Measurements from ENCODE around the gene CCDC17. TPM values are rescaled to one million over a fixed set of nuclear protein-coding genes. Genes with fewer than 3 reads are reported as not detected.

CCDC17 gene
- total RNA-seq, 4 donors from 2014 or later: 9.0 to 21.3 (median 10.0) TPM

- TF ChIP-seq POLR2AphosphoS5 (IDR thresholded peaks at IDR 0.05) (peak in 1 of 3 donors; percentile 46), EP300 (IDR thresholded peaks at IDR 0.05; ENCODE audit: low read depth) (no peak), CTCF (IDR thresholded peaks at IDR 0.05) (no peak), POLR2A (IDR thresholded peaks at IDR 0.05) (no peak)
- peaks cover 9 to 29% (median 17%) of the 10 kb centered on the region in 4 donors for H3K4me1 ChIP-seq
- H3K4me3 ChIP-seq: peak overlapping the region; percentile 79 to 100 (median 84)
- H3K9me3 ChIP-seq: no peaks in the 10 kb centered on the region
- H3K36me3 ChIP-seq: no peaks in the 10 kb centered on the region
- DNase-seq: peak; percentile 92
- H3K27me3 ChIP-seq: no peaks in the 10 kb centered on the region
- peak overlapping the region; percentile 93 to 100 (median 96) for H3K27ac ChIP-seq
- intact Hi-C loops (cut with DNase I; ENCODE audit: low total_unique reads) (no loop called here), in situ Hi-C loops (cut with MboI; ENCODE audit: low pct_ligation_motif_present in 1 of 4, low pct_unique_long_range_greater_than_20kb in 1 of 4, low sequenced_read_pairs in 3 of 4) (no loop called here)
- whole genome bisulfite sequencing, 2 donors (ENCODE audit: low coverage in 1 of 2): 1% methylated on average over 56 of the region's 59 CpGs; no CpG with 5 or more reads in 1 of the 2 donors
Measured at GRCh38 chr1:45584351-45585109, 39.3 kb downstream of the CCDC17 start.

GRCh38 chr1:45583666-45584350, 40.0 kb downstream of the CCDC17 start, which contains the start of gene NASP:
NASP (plus strand) TSS chr1:45584041; CDS start chr1:45584147, 106 bp downstream.
- in situ Hi-C loops (cut with MboI; ENCODE audit: low pct_ligation_motif_present in 1 of 4, low pct_unique_long_range_greater_than_20kb in 1 of 4, low sequenced_read_pairs in 3 of 4) (no loop called here), intact Hi-C loops (cut with DNase I; ENCODE audit: low total_unique reads) (no loop called here)
- no peaks in the 10 kb centered on the region for H3K9me3 ChIP-seq
- H3K27ac ChIP-seq: peak within 1 kb of the TSS; percentile 93 to 100 (median 96)
- no peaks in the 10 kb centered on the region for H3K27me3 ChIP-seq
- peak; percentile 92 for DNase-seq
- WGBS, 2 donors (ENCODE audit: low coverage in 1 of 2): 0% methylated on average over 5 to 40 of the region's 41 CpGs
- H3K36me3 ChIP-seq: no peaks in the 10 kb centered on the region
- peaks cover 9 to 29% (median 17%) of the 10 kb centered on the region in 4 donors for H3K4me1 ChIP-seq
- H3K4me3 ChIP-seq: peak within 1 kb of the TSS; percentile 79 to 100 (median 84)
- TF ChIP-seq CTCF (IDR thresholded peaks at IDR 0.05) (no peak), POLR2AphosphoS5 (IDR thresholded peaks at IDR 0.05) (peak; percentile 87 to 93 (median 92)), POLR2A (IDR thresholded peaks at IDR 0.05) (peak; percentile 90), EP300 (IDR thresholded peaks at IDR 0.05; ENCODE audit: low read depth) (no peak)

- intact Hi-C loops (cut with DNase I; ENCODE audit: low total_unique reads): no loop called here
- Histone ChIP-seq H3K27ac (peak overlapping the region; percentile 93 to 100 (median 96)), H3K4me1 (peaks cover 9 to 29% (median 17%) of the 10 kb centered on the region in 4 donors), H3K36me3 (no peaks in the 10 kb centered on the region), H3K4me3 (peak overlapping the region; percentile 79 to 100 (median 84)), H3K9me3 (no peaks in the 10 kb centered on the region), H3K27me3 (no peaks in the 10 kb centered on the region)
- no peak for TF ChIP-seq POLR2AphosphoS5 (IDR thresholded peaks at IDR 0.05)
- TF ChIP-seq CTCF (IDR thresholded peaks at IDR 0.05): no peak
- TF ChIP-seq EP300 (IDR thresholded peaks at IDR 0.05; ENCODE audit: low read depth): no peak
- no peak for TF ChIP-seq POLR2A (IDR thresholded peaks at IDR 0.05)
- in situ Hi-C loops (cut with MboI; ENCODE audit: low pct_ligation_motif_present in 1 of 4, low pct_unique_long_range_greater_than_20kb in 1 of 4, low sequenced_read_pairs in 3 of 4): no loop called here
- WGBS, 2 donors (ENCODE audit: low coverage in 1 of 2): 0% methylated on average over 19 of the region's 19 CpGs; no CpG with 5 or more reads in 1 of the 2 donors
- DNase-seq: peak; percentile 96
Measured at GRCh38 chr1:45583264-45583665, 40.6 kb downstream of the CCDC17 start.

DNA sequence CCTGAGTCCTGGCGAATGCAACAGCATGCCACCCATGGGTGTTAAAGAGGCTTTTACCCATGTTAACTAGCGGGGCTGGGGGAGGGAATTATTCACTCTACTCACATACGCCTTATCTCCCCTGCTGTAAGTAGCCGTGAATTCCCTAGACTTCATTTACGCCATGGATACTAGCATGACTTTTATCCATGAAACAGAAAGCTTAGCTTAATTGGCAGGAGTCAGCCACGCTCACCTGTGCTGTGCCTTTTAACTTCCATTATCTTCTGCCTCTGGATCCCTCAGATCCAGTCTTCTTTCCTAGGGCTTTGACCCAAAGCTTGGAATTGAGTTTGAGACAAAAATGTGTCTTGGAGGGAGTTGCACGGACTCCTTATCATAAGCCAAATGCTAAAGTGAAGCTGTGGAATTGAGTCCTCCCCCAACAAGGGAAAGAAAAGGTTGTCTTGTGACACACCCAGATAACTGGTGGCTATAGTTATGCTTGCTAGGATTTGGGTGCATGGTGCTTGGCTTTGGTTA, 49.7 kb downstream of the CCDC17 start:
- TF ChIP-seq EP300 (IDR thresholded peaks at IDR 0.05; ENCODE audit: low read depth): no peak
- no peak for TF ChIP-seq POLR2A (IDR thresholded peaks at IDR 0.05)
- no peak for TF ChIP-seq CTCF (IDR thresholded peaks at IDR 0.05)
- no peak for TF ChIP-seq POLR2AphosphoS5 (IDR thresholded peaks at IDR 0.05)
- no peak overlapping the region for H3K4me3 ChIP-seq
- no peak for DNase-seq
- WGBS, 2 donors (ENCODE audit: low coverage in 1 of 2): 93 to 96% methylated on average over 4 to 7 of the region's 7 CpGs
- H3K27me3 ChIP-seq: no peaks in the 10 kb centered on the region
- H3K36me3 ChIP-seq: no peaks in the 10 kb centered on the region
- no peaks in the 10 kb centered on the region for H3K9me3 ChIP-seq
- no peaks in the 10 kb centered on the region for H3K4me1 ChIP-seq
- intact Hi-C loops (cut with DNase I; ENCODE audit: low total_unique reads) (no loop called here), in situ Hi-C loops (cut with MboI; ENCODE audit: low pct_ligation_motif_present in 1 of 4, low pct_unique_long_range_greater_than_20kb in 1 of 4, low sequenced_read_pairs in 3 of 4) (loop anchor here in 2 of 4 donors (10.0 kb wide), 2 partner anchors 69 to 229 kb away; partner anchors contain the start of genes CCDC163 (in 1 of the 2), MMACHC (in 1 of the 2), MUTYH (in 1 of the 2) and TOE1 (in 1 of the 2))
- H3K27ac ChIP-seq: no peak overlapping the region
